NCI-H82 treated with DMSO at 0.1 percent for 48 hours (cell line): ENCODE data around the gene TMCC1.
"Not testable (repeated sequence)": the region's sequence is repeated elsewhere in the genome, so short reads cannot be mapped to it uniquely, and the experiment has no call there.

ENCODE experiments used
- DNase-seq: peaks from one replicate; lab custom pipeline; 2025; ENCODE audit not compliant: unreplicated experiment; lab: John Stamatoyannopoulos, UW

Gene TMCC1

DNA sequence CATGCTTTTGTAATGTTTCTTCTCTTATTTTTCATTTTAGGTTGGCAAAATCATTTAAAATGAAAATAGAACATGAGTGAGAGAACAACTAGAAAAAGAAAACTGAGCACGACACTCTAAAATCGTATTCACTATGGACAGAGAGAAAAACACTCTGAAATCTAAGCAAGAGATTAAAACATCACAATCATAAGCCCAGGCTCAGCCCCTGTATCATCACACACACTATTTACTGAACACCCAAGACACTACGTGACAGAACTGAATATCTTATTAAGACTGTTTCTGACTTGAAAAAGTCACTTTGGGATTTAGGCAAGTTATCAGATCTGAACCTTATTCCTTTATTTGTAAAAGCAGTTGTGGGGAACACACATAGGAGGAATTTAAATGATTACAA, 204.5 kb downstream of the TMCC1 start:
- peak; percentile 76 for DNase-seq

DNA sequence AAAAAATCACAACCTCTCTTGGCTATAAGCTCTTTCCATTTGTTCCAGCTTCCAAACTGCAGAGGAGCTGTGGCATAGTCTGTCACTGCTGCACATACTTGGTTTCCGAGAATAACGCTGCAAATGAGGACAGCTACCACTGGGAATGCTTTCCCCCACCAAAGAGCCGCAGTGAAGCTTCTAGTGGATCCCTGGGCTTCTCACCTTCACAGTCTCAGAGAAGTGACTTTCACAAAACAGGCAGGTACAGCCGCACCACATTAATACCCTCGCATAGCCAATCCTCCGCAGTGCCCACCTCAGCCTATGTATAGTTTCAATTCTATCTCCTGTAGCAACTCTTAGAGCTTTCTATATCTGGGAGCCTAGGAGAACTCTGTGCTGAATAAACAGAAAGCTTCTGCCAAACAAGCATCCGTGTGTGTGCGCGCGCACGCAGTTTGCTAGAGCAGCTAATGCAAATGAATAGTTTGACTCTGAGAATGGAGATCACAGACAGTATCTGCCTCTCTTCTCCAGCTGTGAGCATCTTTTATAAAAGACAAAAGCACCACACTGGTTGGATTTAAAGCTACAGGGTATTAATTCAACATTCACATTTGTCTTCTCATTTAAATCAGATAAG, 205.1 kb downstream of the TMCC1 start:
- peak; percentile 69 for DNase-seq

DNA sequence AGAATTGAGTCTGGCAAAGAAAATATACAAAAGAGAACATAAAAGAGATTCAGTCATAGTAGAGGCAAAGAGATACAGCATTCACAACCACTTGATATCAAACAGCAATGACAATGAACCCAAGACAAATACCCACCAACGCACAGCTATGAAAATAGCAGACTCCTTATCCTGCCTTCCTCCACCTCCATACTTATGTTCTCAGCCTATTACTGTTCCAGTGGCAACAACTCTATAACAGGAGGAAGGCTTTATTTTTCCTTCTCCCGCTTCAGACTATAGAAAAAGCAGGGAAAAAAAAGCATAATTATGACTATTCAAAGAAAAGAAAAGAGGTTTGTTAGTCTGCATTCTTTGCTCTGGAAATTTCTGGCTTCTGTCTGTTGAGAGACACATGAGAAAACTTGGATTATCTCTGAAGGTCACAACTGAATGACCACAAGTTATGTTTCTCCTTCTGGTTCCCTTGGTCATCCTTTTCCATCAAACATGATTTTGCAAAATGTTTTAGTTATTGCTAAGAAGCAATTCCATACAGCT, 205.9 kb downstream of the TMCC1 start:
- DNase-seq, result no peak

DNA sequence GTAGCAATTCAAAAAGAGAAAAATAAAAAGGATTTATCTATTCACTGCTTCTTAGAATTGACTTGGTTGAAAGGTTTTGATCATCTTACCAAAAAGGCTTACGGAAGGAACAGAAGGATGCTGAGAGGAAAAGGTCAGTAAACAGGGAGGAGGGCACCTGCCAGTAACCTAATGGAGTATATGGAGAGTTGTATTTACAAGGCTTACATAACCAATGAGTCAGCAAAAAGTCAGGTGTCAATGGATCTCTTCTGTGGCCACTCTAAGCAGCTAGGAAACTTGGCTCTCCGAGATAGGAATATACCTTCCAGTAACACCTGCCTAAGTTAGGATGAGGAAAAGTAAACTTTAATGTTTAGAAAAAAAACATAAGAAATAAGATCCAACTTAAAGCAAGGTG, 206.6 kb downstream of the TMCC1 start:
- DNase-seq, result peak; percentile 42

DNA sequence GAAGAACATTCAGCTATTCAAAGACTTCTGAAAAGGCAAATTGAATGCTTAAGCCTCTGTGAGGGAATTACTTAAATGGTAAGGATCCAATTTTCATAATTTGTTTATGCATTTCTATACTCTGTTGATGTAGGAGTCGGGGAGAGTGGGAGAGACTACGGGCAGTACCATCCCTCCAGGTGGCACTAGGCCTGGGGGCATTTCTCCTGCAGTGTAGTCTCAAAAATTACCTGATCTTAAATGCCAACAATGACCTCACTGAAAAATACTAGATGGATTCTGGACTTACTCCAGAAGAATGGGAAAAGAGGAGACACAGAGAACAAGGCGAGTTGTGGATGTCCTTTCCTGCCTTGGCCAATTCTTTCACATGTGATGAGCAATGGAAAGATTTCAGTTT, 209.2 kb downstream of the TMCC1 start:
- DNase-seq, result no peak

DNA sequence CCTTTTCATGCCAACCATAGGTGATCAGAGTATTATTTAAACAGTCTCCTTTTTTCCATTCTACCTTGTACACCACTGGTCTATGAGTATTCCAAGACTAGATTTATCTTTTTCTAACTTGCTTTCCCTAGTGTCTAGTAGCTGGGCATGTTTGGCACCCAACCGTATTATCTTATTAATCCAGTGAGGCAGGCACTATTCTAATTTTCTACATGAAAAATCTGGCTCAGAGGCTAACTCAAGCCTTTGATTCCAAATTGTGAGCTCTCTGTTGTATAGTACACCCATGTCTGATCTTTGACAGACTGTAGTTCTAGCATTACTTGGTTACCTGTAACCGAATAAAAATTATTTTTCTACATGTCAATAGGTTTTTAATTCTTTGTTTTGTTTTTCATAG, 210.3 kb downstream of the TMCC1 start:
- no peak for DNase-seq

DNA sequence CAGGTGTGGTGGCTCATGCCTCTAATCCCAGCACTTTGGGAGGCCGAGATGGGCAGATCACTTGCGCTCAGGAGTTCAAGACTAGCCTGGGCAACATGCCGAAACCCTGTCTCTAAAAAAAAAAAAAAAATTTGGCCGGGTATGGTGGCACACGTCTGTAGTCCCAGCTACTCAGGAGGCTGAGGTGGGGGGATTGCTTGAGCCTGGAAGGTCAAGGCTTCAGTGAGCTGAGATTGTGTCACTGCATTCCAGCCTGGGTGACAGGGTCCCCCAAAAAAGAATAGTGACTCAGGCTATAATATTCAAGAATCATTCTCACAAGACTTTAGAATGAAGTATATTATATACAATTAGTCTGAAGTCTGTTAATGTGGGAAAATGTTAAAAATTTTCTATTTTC, 216.5 kb downstream of the TMCC1 start:
- DNase-seq, result no peak

DNA sequence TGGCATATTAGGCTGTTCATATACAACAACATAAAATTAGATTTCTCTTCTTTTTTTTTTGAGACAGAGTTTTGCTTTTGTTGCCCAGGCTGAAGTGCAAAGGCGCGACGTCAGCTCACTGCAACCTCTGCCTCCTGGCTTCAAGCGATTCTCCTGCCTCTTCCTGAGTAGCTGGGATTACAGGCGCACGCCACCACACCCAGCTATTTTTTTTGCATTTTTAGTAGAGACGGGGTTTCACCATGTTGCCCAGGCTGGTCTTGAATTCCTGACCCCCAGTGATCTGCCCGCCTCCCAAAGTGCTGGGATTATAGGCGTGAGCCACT, 218.8 kb downstream of the TMCC1 start:
- not testable (repeated sequence) for DNase-seq

DNA sequence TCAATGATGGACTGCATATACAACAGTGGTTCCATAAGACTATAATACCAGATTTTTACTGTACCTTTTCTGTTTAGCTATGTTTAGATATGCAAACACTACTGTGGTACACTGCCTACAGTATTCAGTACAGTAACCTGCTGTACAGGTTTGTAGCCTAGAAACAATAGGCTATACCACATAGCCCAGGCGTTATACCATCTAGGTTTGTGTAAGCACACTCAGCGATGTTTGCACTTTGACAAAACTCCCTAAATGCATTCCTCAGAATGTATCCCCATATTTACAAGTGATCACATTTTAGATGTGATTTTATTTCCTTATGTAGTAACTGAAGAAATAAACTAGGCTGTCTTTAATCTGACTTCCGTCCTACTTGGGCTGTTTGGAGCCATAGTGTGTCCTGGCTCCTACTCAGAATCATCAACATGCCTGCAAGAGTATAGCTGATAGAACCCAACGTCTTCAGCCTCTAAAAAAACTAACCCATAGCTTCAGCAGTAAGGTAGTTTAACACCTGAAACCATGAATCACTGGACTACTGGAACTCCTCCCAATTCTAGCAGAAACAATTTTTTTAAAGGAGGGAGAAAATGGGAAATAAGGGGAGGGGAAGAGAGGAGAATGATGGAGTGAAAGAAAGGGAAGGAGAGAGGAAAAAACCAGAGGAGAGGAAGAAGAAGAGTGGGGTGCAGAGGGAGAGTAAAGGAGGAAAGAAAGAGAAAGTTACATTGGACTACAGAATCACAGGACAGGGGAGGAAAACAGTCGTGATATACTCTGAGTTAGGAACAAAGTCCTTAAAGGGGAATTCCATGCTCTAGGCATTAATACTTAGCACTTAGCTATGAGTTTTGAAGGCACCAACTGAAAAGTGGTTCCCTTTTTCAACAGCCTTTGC, 219.4 kb downstream of the TMCC1 start:
- no peak for DNase-seq

DNA sequence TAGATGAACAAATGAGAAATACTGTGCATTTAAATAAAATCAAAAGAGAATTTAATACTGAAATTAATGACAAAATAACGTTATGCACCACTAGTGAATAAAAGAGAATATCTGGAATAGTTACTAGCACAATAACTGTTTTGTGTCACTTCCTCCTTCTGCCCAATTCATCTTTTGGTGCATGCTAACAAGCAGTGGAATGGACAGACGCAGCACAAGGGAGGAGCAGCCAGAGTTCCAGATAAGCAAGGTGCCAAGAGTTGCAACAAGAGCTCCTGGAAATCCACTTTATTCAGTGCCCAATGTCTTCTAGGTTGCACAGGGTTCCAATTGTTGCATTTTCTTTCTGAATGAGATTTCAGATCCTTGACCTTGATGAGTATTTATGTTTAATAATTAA, 220.5 kb downstream of the TMCC1 start:
- DNase-seq, result no peak

DNA sequence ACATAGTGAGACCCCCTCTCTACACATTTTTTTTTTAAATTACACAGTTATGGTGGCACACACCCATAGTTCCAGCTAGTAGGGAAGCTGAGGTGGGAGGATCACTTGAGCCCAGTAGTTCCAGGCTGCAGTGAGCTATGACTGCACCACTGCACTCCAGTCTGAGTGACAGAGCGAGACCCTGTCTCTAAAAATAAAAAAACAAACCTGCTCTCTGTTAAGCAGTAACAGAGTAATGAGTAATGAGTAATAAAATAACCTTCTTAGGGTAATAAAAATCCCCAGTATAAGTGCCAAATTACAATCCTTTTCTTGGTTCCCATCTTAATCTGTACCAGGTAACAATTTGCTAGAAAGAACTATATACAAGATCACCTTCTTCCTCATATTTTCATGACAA, 221.1 kb downstream of the TMCC1 start:
- no peak for DNase-seq

DNA sequence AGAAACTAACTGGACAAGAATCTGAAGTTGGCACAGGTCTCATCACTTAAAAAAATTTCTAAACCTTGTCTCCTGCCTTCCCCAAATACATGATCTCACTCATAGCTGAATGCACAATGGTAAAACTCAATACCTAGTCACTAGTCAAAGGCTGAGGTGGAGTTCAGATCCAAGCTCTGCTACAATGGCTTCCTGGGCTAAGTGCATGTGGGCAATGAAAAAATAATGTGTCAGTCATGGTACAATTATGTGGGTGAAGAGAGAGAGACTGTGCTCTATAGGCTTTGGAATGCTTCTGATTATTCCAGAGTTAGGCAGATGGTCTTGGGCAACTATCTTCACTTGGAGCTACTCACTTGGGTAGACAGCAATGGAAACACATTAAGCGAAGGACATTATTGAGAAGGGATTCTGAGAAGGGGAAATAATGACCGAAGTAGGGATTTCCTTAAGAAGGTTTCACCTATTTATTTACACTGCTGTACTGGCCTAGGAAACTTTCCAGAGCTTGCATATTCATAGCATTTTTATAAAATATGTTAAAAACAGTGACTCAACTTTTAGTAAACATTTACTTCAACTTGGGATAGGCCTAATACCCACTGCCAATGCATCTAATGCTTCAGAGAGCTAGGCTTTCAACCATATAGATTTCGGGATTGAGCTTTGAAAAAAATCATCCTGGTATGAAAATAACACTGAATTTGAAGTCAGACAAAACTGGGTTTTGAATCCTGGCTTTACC, 228.3 kb downstream of the TMCC1 start:
- DNase-seq, result no peak

DNA sequence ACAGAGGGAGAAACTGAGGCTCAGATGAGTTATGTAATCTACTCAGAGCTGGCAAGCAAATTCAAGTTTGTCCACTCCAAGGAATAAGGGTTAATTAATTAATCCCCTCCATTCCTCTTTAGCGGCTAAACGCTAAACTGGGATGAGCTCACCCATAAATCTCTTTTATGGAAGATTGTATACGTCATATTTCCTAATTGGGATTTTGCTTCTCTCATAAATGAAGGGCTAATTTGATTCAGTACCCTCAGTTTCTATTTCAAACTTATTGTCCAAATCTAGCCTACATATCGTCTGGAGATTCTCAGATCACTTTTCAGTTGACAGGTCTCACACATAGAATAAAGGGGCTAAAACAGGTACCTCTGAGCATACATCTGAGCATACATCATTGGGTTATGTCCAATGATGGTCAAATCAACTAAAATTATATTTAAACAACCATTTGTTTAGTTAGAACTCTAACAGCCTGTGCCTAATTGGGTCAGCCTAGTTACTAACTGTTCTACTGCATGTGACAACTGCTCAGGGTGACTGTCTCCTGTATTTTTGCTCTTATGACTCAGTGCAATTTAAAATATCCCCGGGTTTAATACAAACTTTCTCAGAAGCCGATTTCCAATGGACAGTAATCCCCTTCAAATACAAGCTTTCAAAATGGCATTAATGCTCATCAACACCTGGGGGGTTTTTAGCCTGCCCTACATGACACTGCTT, 229.4 kb downstream of the TMCC1 start:
- DNase-seq, result peak; percentile 64

DNA sequence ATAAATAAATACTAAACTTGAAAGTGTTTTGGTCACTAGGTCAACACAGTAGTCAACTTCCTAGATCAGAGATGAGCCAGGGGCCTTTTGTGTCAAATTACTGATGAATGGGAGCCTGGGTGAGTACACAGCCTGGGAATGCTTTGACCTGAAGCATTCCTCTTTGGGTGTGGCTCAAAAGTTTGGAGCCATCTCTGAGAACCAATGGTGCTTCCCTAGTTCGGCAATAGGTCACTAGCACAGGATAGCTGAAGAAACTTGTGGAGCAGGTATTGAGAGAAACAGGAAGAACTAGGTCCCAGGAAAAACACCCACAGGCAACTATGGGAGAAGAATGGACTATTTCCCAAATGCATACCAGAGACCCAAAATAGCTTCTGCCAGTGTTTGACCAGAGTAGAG, 230.5 kb downstream of the TMCC1 start:
- DNase-seq, result no peak

DNA sequence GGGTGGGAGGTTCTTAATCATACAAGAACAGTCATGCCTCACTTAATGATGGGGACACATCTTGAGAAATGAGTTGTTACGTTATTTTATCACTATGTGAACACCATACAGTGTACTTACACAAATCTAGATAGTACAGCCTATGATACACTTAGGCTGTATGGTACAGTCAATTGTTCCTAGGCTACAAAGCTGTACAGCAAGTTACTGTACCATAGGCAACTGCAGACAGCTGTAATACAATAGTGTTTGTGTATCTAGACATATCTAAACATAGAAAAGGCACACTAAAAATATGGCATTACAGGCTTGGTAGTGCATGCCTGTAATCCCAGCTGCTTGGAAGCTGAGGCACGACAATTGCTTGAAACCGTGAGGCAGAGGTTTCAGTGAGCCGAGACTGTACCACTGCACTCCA, 231.3 kb downstream of the TMCC1 start:
- no peak for DNase-seq

DNA sequence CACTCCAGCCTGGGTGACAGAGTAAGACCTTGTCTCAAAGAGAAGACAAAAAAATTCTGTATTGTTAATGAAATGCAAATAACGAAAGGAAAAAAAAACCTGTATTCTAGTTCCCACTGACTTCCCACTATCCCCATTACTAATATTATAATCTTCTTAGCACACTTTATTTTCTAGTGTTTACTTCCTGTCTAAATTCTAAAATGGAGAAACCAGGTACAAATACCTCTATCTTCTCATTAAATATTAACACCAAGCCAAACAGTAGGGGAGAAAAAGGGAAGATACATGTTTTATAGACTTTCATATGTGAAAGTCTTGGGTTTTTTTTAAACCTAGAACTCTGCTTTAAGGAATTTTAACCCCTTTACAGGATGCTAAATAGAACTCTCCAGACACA, 231.7 kb downstream of the TMCC1 start:
- no peak for DNase-seq

DNA sequence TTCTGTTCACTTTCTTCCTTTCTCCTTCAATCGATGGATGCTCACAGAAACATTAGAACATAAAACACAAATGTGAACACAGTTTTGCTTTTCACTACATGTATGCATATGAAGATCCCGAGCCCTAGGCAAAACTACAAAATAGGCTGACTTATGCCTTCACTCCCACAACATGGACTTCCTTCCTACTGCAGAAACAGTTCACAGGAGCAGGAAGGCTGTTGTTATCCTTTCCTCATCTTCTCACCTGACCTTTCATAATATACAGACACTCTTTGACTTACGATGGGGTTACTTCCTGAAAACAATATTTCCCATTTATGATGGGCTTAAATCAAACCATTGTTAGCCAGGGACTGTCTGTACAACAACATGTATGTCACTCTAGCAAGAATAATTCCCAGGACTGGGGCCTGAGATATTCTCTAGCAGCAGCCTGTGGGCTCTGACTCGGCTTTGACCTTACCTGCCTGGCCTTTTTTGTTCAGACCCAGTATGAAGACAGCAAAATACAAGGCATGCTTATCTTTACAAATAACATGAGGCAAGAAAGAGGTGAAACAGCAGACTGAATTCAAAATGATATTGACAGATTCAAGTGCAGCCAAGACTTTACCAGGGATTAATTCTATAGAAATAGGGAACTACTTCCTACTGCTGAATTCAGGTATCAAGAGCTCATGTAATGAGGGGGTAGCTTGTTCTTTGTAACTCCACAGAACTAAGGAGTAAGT, 235.2 kb downstream of the TMCC1 start:
- no peak for DNase-seq

DNA sequence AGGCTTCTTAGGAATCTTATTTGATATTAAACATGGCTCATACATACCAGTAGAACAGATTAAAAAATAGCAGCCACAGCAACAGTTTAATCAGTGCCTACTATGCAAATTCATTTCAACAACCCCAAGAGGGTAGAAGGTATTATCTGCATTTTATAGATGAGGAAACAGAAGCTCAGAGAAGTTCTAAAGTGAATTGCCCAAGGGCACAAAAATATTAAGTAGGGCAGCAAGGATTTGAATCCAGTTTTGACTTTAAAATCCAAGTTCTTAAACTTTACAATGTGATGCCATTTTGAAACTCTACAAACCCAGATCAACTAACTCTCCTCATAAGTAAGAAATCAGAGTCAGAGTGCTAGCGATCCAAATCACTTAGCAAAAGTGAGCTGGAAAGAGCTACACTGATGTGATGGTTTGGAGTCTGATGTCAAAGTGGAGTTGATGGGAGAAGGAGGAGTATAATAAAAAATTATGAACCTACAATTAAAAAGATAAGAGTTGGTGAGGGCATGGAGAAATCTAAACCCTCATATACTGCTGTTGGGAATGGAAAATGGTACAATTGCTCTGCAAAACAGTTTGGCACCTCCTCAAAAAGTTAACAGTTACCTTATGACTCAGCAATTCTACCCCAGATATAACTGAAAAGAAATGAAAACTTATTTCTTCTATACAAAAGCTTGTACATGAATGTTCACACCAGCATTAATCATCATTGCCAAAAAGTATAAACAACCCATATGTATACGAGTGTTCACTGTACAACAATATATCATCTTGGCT, 236.1 kb downstream of the TMCC1 start:
- DNase-seq, result no peak

DNA sequence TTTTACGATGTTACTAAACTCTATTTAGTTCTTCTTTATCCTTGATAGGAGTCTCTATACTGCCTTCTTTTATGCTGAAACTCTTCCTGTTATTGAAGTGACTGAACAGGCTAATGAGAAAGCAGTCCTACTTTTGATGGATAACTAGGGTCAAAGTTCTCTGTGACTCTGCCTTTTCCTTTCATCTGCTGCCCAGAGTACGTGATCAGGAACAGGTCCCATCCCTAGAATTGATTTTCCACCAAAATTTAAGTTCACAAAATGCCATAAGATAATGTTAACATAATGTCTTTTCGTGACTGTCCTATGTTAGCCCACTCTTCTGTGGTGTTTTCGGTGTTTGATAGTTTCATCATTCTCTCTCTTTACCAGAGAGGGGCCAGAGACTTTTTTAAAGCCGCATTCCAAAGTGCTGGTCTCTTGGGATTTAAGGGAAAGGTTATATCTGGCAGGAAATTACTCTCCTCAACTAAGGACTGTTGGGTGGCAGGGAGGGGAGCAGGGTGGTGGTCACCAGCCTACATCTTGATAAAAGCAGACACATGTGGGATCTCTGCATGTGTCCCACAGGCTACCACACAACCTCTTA, 236.8 kb downstream of the TMCC1 start:
- DNase-seq, result no peak
